ENCODE data around the gene FUT4. TPM values are rescaled to one million over a fixed set of nuclear protein-coding genes. Genes with fewer than 3 reads are reported as not detected.

FUT4 gene
- total RNA-seq, 1 experiment from 2014 or later: 7.7 TPM

GRCh38 chr11:94533696-94534630 lies 9.8 kb upstream of the FUT4 start:
- ATAC-seq (no peak), DNase-seq (ENCODE audit: low spot score) (no peak)
- Mint-ChIP-seq H3K27me3 (ENCODE audit: low read depth) (peaks cover 4% of the 10 kb centered on the region), H3K9me3 (no peaks in the 10 kb centered on the region), H3K36me3 (no peaks in the 10 kb centered on the region), H3K4me1 (no peaks in the 10 kb centered on the region), H3K4me3 (no peak overlapping the region), H3K27ac (no peak overlapping the region)
- TF ChIP-seq RELA (CRISPR knock-in tag; IDR thresholded peaks at IDR 0.05; ENCODE audit: borderline replicate concordance): no peak
- no peak for TF ChIP-seq FOXP4 (CRISPR knock-in tag; IDR thresholded peaks at IDR 0.05)
- TF ChIP-seq NR3C1 (CRISPR knock-in tag; conservative IDR thresholded peaks at IDR 0.05; ENCODE audit: low read depth): no peak
- TF ChIP-seq TEAD1 (CRISPR knock-in tag; IDR thresholded peaks at IDR 0.05): no peak
- TF ChIP-seq ZMAT4 (CRISPR knock-in tag; IDR thresholded peaks at IDR 0.05): no peak
- CTCF ChIA-PET: interaction anchor here (1.0 kb wide), 1 partner anchor 12 kb away, joined by 4 read pairs; no protein-coding TSS in a partner anchor
- POLR2A ChIA-PET: no interaction called here

- ChIA-PET POLR2A (no interaction called here), CTCF (no interaction called here)
- H3K4me1 Mint-ChIP-seq: no peaks in the 10 kb centered on the region
- H3K36me3 Mint-ChIP-seq: no peaks in the 10 kb centered on the region
- DNase-seq (ENCODE audit: low spot score): no peak
- no peaks in the 10 kb centered on the region for H3K9me3 Mint-ChIP-seq
- no peak for ATAC-seq
- peaks cover 5% of the 10 kb centered on the region for H3K27me3 Mint-ChIP-seq (ENCODE audit: low read depth)
- H3K27ac Mint-ChIP-seq: no peak overlapping the region
- no peak overlapping the region for H3K4me3 Mint-ChIP-seq
- TF ChIP-seq ATF6 (CRISPR knock-in tag; IDR thresholded peaks at IDR 0.05): no peak
- no peak for TF ChIP-seq ZNF138 (CRISPR knock-in tag; conservative IDR thresholded peaks at IDR 0.05)
- TF ChIP-seq ETV6 (CRISPR knock-in tag; IDR thresholded peaks at IDR 0.05): no peak
- no peak for TF ChIP-seq NFYB (CRISPR knock-in tag; conservative IDR thresholded peaks at IDR 0.05; ENCODE audit: low read depth)
- TF ChIP-seq ZNF425 (CRISPR knock-in tag; conservative IDR thresholded peaks at IDR 0.05): no peak
- no peak for TF ChIP-seq E2F5 (CRISPR knock-in tag; IDR thresholded peaks at IDR 0.05)
- no peak for TF ChIP-seq ZNF281 (CRISPR knock-in tag; IDR thresholded peaks at IDR 0.05)
- TF ChIP-seq MAX (CRISPR knock-in tag; IDR thresholded peaks at IDR 0.05): no peak
- no peak for TF ChIP-seq HMGA2 (CRISPR knock-in tag; IDR thresholded peaks at IDR 0.05)
- no peak for TF ChIP-seq ZBTB43 (CRISPR knock-in tag; IDR thresholded peaks at IDR 0.05)
- TF ChIP-seq OVOL2 (CRISPR knock-in tag; IDR thresholded peaks at IDR 0.05; ENCODE audit: borderline replicate concordance): no peak
- TF ChIP-seq FOXJ3 (CRISPR knock-in tag; IDR thresholded peaks at IDR 0.05; ENCODE audit: borderline replicate concordance): no peak
- TF ChIP-seq RELA (CRISPR knock-in tag; IDR thresholded peaks at IDR 0.05; ENCODE audit: borderline replicate concordance): no peak
- TF ChIP-seq FOXP4 (CRISPR knock-in tag; IDR thresholded peaks at IDR 0.05): no peak
- TF ChIP-seq PRRX2 (CRISPR knock-in tag; IDR thresholded peaks at IDR 0.05): no peak
Observed at GRCh38 chr11:94536386-94536785, 7.3 kb upstream of the FUT4 start.

Data from WTC11 (cell line).